IMR-90 (cell line): ENCODE results near the gene STAMBPL1. TPM values are rescaled to one million over a fixed set of nuclear protein-coding genes. Genes with fewer than 3 reads are reported as not detected.

Source experiments
- ATAC-seq: fragments of 200-7000 bp; cut with Tn5 transposase; 2 replicates; pipeline ENCODE4 v1.9.1; 2020; ENCODE audit warnings: low read depth, mild to moderate bottlenecking, moderate library complexity
- BruUV-seq: library from RNA; stranded (reverse); fragments of 400-500 nt; replicated peaks from 2 replicates; lab custom pipeline; 2021; lab: Mats Ljungman, UMichigan
- CTCF ChIA-PET: fragments of 300-600 bp; formaldehyde crosslinking; extraction: SDS; loops from one replicate; lab custom pipeline; 2021; ENCODE audit warnings: antibody characterized with exemption; lab: Yijun Ruan, JAX
- POLR2A ChIA-PET: fragments of 300-600 bp; sonication (Branson Sonifier 250); formaldehyde crosslinking; loops from one replicate; lab custom pipeline; 2022; ENCODE audit warnings: antibody characterized with exemption; ENCODE audit not compliant: unreplicated experiment; lab: Charles Lee
- DNase-seq: peaks from one replicate; pipeline ENCODE4 v3.0.0; 2013
- H2AFZ ChIP-seq: replicated peaks from 2 replicates; pipeline ENCODE3; 2013; ENCODE audit warnings: low read length, mild to moderate bottlenecking; ENCODE audit not compliant: poor library complexity
- H2AK5ac ChIP-seq: 2 replicates; pipeline ENCODE4 v1.6.1; 2013; ENCODE audit warnings: low read depth, low read length, inconsistent platforms
- H2AK9ac ChIP-seq: replicated peaks from 2 replicates; pipeline ENCODE3; 2013; ENCODE audit warnings: mild to moderate bottlenecking, low read depth, low read length, moderate library complexity; ENCODE audit not compliant: poor library complexity
- H2BK120ac ChIP-seq: 2 replicates; pipeline ENCODE4 v1.6.1; 2013; ENCODE audit warnings: low read depth, low read length, inconsistent platforms
- H2BK15ac ChIP-seq: 3 replicates; pipeline ENCODE4 v1.6.1; 2013; ENCODE audit warnings: low read depth, low read length, inconsistent platforms
- H2BK20ac ChIP-seq: 2 replicates; pipeline ENCODE4 v1.6.1; 2013; ENCODE audit warnings: low read depth, mild to moderate bottlenecking, inconsistent platforms, low read length, moderate library complexity
- H2BK5ac ChIP-seq: 2 replicates; pipeline ENCODE4 v1.6.1; 2013; ENCODE audit warnings: mild to moderate bottlenecking, low read depth, low read length, inconsistent platforms; ENCODE audit not compliant: poor library complexity, severe bottlenecking
- H3K14ac ChIP-seq: replicated peaks from 2 replicates; pipeline ENCODE4 v1.6.1; 2013; ENCODE audit warnings: low read depth, low read length, inconsistent platforms
- H3K18ac ChIP-seq: 2 replicates; pipeline ENCODE4 v1.6.1; 2013; ENCODE audit warnings: low read depth, low read length, control low read depth
- H3K23ac ChIP-seq: 2 replicates; pipeline ENCODE4 v1.6.1; 2013; ENCODE audit warnings: low read depth, low read length, inconsistent platforms
- H3K27ac ChIP-seq: 2 replicates; pipeline ENCODE4 v1.5.1; 2013; ENCODE audit warnings: mild to moderate bottlenecking, control low read depth, low read length; ENCODE audit not compliant: insufficient read depth
- H3K27me3 ChIP-seq: 2 replicates; pipeline ENCODE4 v1.6.1; 2013; ENCODE audit warnings: low read length; ENCODE audit not compliant: control insufficient read depth, insufficient read depth
- H3K36me3 ChIP-seq: 2 replicates; pipeline ENCODE4 v1.6.1; 2013; ENCODE audit warnings: low read length, mixed read lengths; ENCODE audit not compliant: control insufficient read depth, insufficient read depth
- H3K4ac ChIP-seq: 2 replicates; pipeline ENCODE4 v1.6.1; 2013; ENCODE audit warnings: low read depth, low read length, inconsistent platforms
- H3K4me1 ChIP-seq: 2 replicates; pipeline ENCODE4 v1.6.1; 2013; ENCODE audit warnings: low read length, mixed read lengths; ENCODE audit not compliant: control insufficient read depth, insufficient read depth
- H3K4me2 ChIP-seq: 2 replicates; pipeline ENCODE4 v1.6.1; 2013; ENCODE audit warnings: low read depth, mild to moderate bottlenecking, control low read depth, low read length, moderate library complexity
- H3K4me3 ChIP-seq: 2 replicates; pipeline ENCODE4 v1.5.1; 2013; ENCODE audit warnings: low read depth, mild to moderate bottlenecking, control low read depth, low read length, moderate library complexity; ENCODE audit not compliant: insufficient read depth
- H3K56ac ChIP-seq: 2 replicates; pipeline ENCODE4 v1.6.1; 2013; ENCODE audit warnings: low read length, inconsistent platforms; ENCODE audit not compliant: insufficient read depth; ENCODE audit errors: extremely low read depth
- H3K79me1 ChIP-seq, 2 experiments: 2 replicates each; pipeline ENCODE4 v1.6.1; 2013; ENCODE audit warnings: low read length in 2 of 2, inconsistent platforms in 1 of 2, low read depth in 1 of 2
- H3K9ac ChIP-seq: 2 replicates; pipeline ENCODE4 v1.6.1; 2013; ENCODE audit warnings: low read depth, low read length, control low read depth
- H3K9me1 ChIP-seq: 2 replicates; pipeline ENCODE4 v1.6.1; 2013; ENCODE audit warnings: low read length, inconsistent platforms; ENCODE audit not compliant: insufficient read depth
- H3K9me3 ChIP-seq: 2 replicates; pipeline ENCODE4 v1.6.1; 2013; ENCODE audit warnings: low read length; ENCODE audit not compliant: control insufficient read depth, insufficient read depth
- H4K20me1 ChIP-seq: 2 replicates; pipeline ENCODE4 v1.6.1; 2013; ENCODE audit warnings: low read length, inconsistent platforms; ENCODE audit not compliant: insufficient read depth
- H4K5ac ChIP-seq: 2 replicates; pipeline ENCODE4 v1.6.1; 2013; ENCODE audit warnings: mild to moderate bottlenecking, low read depth, low read length, control low read depth
- H4K8ac ChIP-seq, 2 experiments: 2 replicates each; pipeline ENCODE4 v1.6.1; 2013; ENCODE audit warnings: low read depth in 2 of 2, low read length in 2 of 2, control low read depth in 1 of 2, inconsistent platforms in 1 of 2
- H4K91ac ChIP-seq: 2 replicates; pipeline ENCODE4 v1.6.1; 2013; ENCODE audit warnings: low read depth, low read length, inconsistent platforms; ENCODE audit not compliant: insufficient read depth
- BHLHE40 ChIP-seq: fragments of 150-350 bp; IDR thresholded peaks from 2 replicates; pipeline ENCODE4 v1.6.1; 2016; ENCODE audit warnings: mild to moderate bottlenecking, low read depth, low read length
- CEBPB ChIP-seq: IDR thresholded peaks from 2 replicates; pipeline ENCODE4 v1.6.1; 2012; ENCODE audit warnings: low read depth, low read length, improper control_type of control experiment
- CHD1 ChIP-seq: IDR thresholded peaks from 2 replicates; pipeline ENCODE4 v1.6.1; 2012; ENCODE audit warnings: low read depth, low read length, improper control_type of control experiment
- CTCF ChIP-seq: conservative IDR thresholded peaks from 2 replicates; pipeline ENCODE4 v1.5.1; 2012; ENCODE audit warnings: mild to moderate bottlenecking, low read depth, low read length, improper control_type of control experiment
- FOS ChIP-seq: fragments of 150-350 bp; IDR thresholded peaks from 2 replicates; pipeline ENCODE4 v1.6.1; 2016; ENCODE audit warnings: low read depth, low read length
- MAFK ChIP-seq: IDR thresholded peaks from 2 replicates; pipeline ENCODE4 v1.6.1; 2012; ENCODE audit warnings: low read depth, low read length, improper control_type of control experiment
- MAZ ChIP-seq: IDR thresholded peaks from 2 replicates; pipeline ENCODE4 v1.6.1; 2012; ENCODE audit warnings: low read depth, mild to moderate bottlenecking, low read length, improper control_type of control experiment, moderate library complexity, borderline replicate concordance
- MXI1 ChIP-seq: IDR thresholded peaks from 2 replicates; pipeline ENCODE4 v1.6.1; 2012; ENCODE audit warnings: low read depth, mild to moderate bottlenecking, low read length, moderate library complexity, borderline replicate concordance
- NFE2L2 ChIP-seq: fragments of 150-350 bp; IDR thresholded peaks from 2 replicates; pipeline ENCODE4 v1.6.1; 2016; ENCODE audit warnings: low read depth, mild to moderate bottlenecking, low read length
- POLR2A ChIP-seq: IDR thresholded peaks from 2 replicates; pipeline ENCODE4 v1.6.1; 2012; ENCODE audit warnings: mild to moderate bottlenecking, low read depth, low read length
- RAD21 ChIP-seq: IDR thresholded peaks from 2 replicates; pipeline ENCODE4 v1.6.1; 2012; ENCODE audit warnings: low read length, improper control_type of control experiment
- RCOR1 ChIP-seq: IDR thresholded peaks from 2 replicates; pipeline ENCODE4 v1.6.1; 2012; ENCODE audit warnings: mild to moderate bottlenecking, low read length, improper control_type of control experiment; ENCODE audit not compliant: insufficient replicate concordance
- RFX5 ChIP-seq: IDR thresholded peaks from 2 replicates; pipeline ENCODE4 v1.8.0; 2012; ENCODE audit warnings: low read depth, mild to moderate bottlenecking, low read length, moderate library complexity
- SMC3 ChIP-seq: fragments of 150-350 bp; IDR thresholded peaks from 2 replicates; pipeline ENCODE4 v1.6.1; 2016; ENCODE audit warnings: low read depth, mild to moderate bottlenecking, antibody characterized with exemption, low read length, moderate library complexity
- WGBS, 2 experiments: methylation state at CpG; one replicate each; pipeline versions ENCODE4 v1.1.5 to v1.1.7; 2013; ENCODE audit warnings: missing lambda C conversion rate in 2 of 2; ENCODE audit not compliant: insufficient read length in 1 of 2; ENCODE audit errors: extremely low coverage in 2 of 2; 5-methylcytosine and 5-hydroxymethylcytosine counted together
- dilution Hi-C: fragments of 300-500 bp; cut with HindIII; formaldehyde crosslinking; loops from one replicate; pipeline ENCODE4 v1.14.3; 2018; ENCODE audit warnings: low sequenced_read_pairs; ENCODE audit not compliant: unreplicated experiment
- in situ Hi-C: fragments of 300-500 bp; cut with MboI; formaldehyde crosslinking; loops from 3 replicates; pipeline ENCODE4 v1.14.3; 2019; ENCODE audit warnings: low sequenced_read_pairs, inconsistent platforms, mixed read lengths
- intact Hi-C: fragments of 100-400 bp; cut with micrococcal nuclease; formaldehyde crosslinking; loops from 2 replicates; pipeline ENCODE4 v1.10.0; 2022
- polyA plus RNA-seq, 3 experiments: library from polyadenylated mRNA; depleted of rRNA; stranded (reverse); fragments of >200 nt; gene quantifications; 2 replicates each; pipeline ENCODE4 v1.2.3, GENCODE V29; 2012; ENCODE audit warnings: low replicate concordance in 1 of 3
- total RNA-seq: library from RNA; depleted of rRNA; stranded (reverse); fragments of >200 nt; gene quantifications from 2 replicates; pipeline ENCODE4 v1.2.3, GENCODE V29; 2012
- TF ChIP-seq, protein P1 (sequence below): fragments of 150-350 bp; IDR thresholded peaks from 2 replicates; pipeline ENCODE4 v1.6.1; 2017; ENCODE audit warnings: mild to moderate bottlenecking, antibody characterized with exemption, low read length, low read depth
- TF ChIP-seq, protein P2 (sequence below): fragments of 150-350 bp; IDR thresholded peaks from 2 replicates; pipeline ENCODE4 v1.6.1; 2016; ENCODE audit warnings: low read depth, mild to moderate bottlenecking, low read length, moderate library complexity, borderline replicate concordance

The STAMBPL1 gene
- total and polyA plus RNA-seq, 2 of the 4 experiments (the other 2 are of a cell fraction) = 26.8 to 28.1 TPM

GRCh38 chr10:88941026-88941425 is 61.0 kb downstream of the STAMBPL1 start:
- H3K36me3 ChIP-seq = peaks cover 68% of the 10 kb centered on the region
- no peak overlapping the region for H4K8ac ChIP-seq
- H2BK120ac ChIP-seq = no peak overlapping the region
- no peak overlapping the region for H4K91ac ChIP-seq
- intact Hi-C loops = no loop called here
- H3K4me2 ChIP-seq = no peak overlapping the region
- no peak overlapping the region for H4K5ac ChIP-seq
- no peak overlapping the region for H3K4ac ChIP-seq
- H3K27me3 ChIP-seq = no peaks in the 10 kb centered on the region
- TF ChIP-seq CEBPB (no peak), FOS (no peak), MAFK (no peak), RCOR1 (no peak), MAZ (no peak), CHD1 (no peak), CTCF (no peak), RAD21 (no peak), RFX5 (no peak), SMC3 (no peak), NFE2L2 (no peak), POLR2A (no peak), MXI1 (no peak), BHLHE40 (no peak)
- TF ChIP-seq, protein P1, sequence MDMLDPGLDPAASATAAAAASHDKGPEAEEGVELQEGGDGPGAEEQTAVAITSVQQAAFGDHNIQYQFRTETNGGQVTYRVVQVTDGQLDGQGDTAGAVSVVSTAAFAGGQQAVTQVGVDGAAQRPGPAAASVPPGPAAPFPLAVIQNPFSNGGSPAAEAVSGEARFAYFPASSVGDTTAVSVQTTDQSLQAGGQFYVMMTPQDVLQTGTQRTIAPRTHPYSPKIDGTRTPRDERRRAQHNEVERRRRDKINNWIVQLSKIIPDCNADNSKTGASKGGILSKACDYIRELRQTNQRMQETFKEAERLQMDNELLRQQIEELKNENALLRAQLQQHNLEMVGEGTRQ = no peak
- TF ChIP-seq, protein P2, sequence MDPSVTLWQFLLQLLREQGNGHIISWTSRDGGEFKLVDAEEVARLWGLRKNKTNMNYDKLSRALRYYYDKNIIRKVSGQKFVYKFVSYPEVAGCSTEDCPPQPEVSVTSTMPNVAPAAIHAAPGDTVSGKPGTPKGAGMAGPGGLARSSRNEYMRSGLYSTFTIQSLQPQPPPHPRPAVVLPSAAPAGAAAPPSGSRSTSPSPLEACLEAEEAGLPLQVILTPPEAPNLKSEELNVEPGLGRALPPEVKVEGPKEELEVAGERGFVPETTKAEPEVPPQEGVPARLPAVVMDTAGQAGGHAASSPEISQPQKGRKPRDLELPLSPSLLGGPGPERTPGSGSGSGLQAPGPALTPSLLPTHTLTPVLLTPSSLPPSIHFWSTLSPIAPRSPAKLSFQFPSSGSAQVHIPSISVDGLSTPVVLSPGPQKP = no peak
- no peak overlapping the region for H2BK20ac ChIP-seq
- dilution Hi-C loops = no loop called here
- no peak overlapping the region for H3K27ac ChIP-seq
- H4K20me1 ChIP-seq = peaks cover 32% of the 10 kb centered on the region
- no peak overlapping the region for H3K23ac ChIP-seq
- in situ Hi-C loops = loop anchor here (5.0 kb wide), 2 partner anchors 41 to 271 kb away; no protein-coding TSS in a partner anchor
- H2BK15ac ChIP-seq = no peak overlapping the region
- no peak overlapping the region for H2AFZ ChIP-seq
- DNase-seq = no peak
- no peaks in the 10 kb centered on the region for H3K4me1 ChIP-seq
- H3K79me1 ChIP-seq = peaks cover 17 to 44% of the 10 kb centered on the region in 2 experiments; a peak in 3 of 4 replicates
- no TSS peak for BruUV-seq
- ATAC-seq = no peak
- H3K9me1 ChIP-seq = peaks cover 3% of the 10 kb centered on the region; the same call in 1 of the 2 replicates
- no peak overlapping the region for H2BK5ac ChIP-seq
- ChIA-PET CTCF (interaction anchor here (0.7 to 1.3 kb wide), 2 partner anchors 46 kb away, joined by 3 to 4 read pairs; no protein-coding TSS in a partner anchor), POLR2A (no interaction called here)
- H3K18ac ChIP-seq = no peak overlapping the region
- no peak overlapping the region for H3K56ac ChIP-seq
- H3K9me3 ChIP-seq = no peaks in the 10 kb centered on the region
- H3K9ac ChIP-seq = no peak overlapping the region
- no peak overlapping the region for H3K14ac ChIP-seq
- H2AK5ac ChIP-seq = no peak overlapping the region
- no peak overlapping the region for H3K4me3 ChIP-seq
- H2AK9ac ChIP-seq = no peak overlapping the region
- WGBS, 2 experiments = 96% methylated on average over 4 of the region's 6 CpGs; no CpG with 5 or more reads in 1 of the 2 experiments
